NB4 (cell line): ENCODE measurements around the gene GRAMD4.
"Not testable (repeated sequence)": the region's sequence is repeated elsewhere in the genome, so short reads cannot be mapped to it uniquely, and the experiment has no call there.

Experiments used
- DNase-seq: peaks from one replicate; pipeline ENCODE4 v3.0.0; 2010; ENCODE audit warnings: low read depth
- H3K4me3 ChIP-seq: one replicate; pipeline ENCODE4 v1.5.1; 2011; ENCODE audit warnings: mild to moderate bottlenecking, low read depth, low read length, moderate library complexity
- CTCF ChIP-seq: IDR thresholded peaks from one replicate; pipeline ENCODE4 v1.5.1; 2012; ENCODE audit warnings: low read depth, low read length
- MAX ChIP-seq: IDR thresholded peaks from 2 replicates; pipeline ENCODE4 v1.6.1; 2011; ENCODE audit warnings: low read depth, low read length
- MYC ChIP-seq: IDR thresholded peaks from 2 replicates; pipeline ENCODE4 v1.6.1; 2011; ENCODE audit warnings: low read depth, low read length
- POLR2A ChIP-seq: IDR thresholded peaks from 2 replicates; pipeline ENCODE4 v1.6.1; 2011; ENCODE audit warnings: mild to moderate bottlenecking; ENCODE audit not compliant: insufficient read length; ENCODE audit errors: extremely low read depth

GRAMD4 gene

DNA sequence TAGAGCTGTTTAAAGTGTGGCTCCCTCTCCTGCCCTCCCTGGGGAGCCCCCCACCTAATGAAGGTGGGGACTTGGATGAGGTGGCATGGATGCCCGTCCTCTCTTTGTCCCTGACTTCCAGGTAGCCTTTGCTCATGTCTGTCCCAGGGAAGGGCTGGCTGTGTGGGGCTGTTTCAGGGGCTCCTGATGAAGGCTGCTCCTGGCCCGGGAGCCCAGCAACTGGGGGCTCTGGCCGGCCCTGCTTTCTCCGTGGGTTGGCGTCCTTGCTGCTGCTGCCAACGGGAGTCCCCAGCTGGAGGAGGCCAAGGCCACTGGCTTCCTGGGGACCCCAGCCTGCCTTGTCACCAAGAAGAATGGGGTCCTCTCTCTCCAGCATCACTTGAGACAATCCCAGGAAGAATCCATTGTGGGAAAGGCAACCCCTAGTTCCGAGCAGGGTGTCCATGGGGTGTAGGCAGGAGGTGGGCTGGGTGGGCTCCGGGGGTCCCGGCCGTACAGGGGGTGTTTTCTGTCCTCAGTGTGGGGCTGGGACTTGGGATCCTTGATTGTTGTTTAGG lies 13.2 kb downstream of the GRAMD4 start:
- TF ChIP-seq MAX (no peak), CTCF (no peak), POLR2A (no peak), MYC (no peak)
- no peak for DNase-seq
- no peak overlapping the region for H3K4me3 ChIP-seq

DNA sequence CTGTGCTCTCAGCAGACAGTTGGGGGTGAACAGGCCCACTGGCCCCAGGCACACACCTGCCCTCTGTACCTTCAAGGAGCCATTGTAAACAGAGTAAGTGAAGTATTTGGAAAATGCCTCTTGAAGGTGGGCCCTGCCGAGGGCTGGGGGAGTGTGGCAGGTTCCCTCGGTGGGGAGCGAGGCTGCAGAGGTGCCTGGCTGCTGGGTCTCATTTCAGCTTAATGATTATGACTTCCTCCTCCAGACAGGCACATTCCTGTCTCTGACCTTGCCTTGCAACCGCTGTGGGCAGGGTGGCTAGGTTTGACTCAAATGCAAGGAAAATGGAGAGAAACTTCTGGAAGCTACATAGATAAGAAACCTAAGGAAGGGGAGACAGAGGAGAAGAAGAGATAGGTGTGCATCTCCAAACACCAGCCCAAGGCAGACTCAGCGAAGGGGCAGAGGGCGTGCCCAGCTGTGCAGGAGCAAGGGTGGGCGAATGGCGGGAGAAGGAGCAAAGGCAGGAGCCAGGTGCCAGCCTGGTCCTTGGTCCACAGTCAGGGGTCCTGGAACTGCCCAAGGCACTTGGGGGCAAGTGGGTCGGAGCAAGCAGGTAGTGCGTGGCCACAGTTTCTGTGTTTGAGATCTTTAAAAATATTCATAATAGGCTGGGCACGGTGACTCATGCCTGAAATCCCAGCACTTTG lies 14.0 kb downstream of the GRAMD4 start:
- TF ChIP-seq POLR2A (no peak), CTCF (no peak), MYC (no peak)
- no peak overlapping the region for H3K4me3 ChIP-seq
- DNase-seq, result no peak

DNA sequence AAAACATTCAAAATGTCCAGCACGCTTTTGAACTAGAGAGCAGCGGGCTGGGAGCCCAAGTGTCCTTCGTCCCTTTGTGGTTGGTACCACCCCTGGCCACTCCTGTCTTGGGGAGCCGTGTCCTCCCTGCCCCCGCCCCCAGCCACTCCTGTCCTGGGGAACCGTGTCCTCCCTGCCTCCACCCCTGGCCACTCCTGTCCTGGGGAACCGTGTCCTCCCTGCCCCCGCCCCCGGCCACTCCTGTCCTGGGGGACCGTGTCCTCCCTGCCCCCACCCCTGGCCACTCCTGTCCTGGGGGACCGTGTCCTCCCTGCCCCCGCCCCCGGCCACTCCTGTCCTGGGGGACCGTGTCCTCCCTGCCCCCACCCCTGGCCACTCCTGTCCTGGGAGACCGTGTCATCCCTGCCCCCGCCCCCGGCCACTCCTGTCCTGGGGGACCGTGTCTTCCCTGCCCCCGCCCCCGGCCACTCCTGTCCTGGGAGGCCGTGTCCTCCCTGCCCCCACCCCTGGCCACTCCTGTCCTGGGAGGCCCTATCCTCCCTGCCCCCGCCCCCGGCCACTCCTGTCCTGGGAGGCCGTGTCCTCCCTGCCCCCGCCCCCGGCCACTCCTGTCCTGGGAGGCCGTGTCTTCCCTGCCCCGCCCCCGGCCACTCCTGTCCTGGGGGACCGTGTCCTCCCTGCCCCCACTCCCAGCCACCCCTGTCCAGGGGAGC lies 14.9 kb downstream of the GRAMD4 start:
- H3K4me3 ChIP-seq, DNase-seq: not testable (repeated sequence)

DNA sequence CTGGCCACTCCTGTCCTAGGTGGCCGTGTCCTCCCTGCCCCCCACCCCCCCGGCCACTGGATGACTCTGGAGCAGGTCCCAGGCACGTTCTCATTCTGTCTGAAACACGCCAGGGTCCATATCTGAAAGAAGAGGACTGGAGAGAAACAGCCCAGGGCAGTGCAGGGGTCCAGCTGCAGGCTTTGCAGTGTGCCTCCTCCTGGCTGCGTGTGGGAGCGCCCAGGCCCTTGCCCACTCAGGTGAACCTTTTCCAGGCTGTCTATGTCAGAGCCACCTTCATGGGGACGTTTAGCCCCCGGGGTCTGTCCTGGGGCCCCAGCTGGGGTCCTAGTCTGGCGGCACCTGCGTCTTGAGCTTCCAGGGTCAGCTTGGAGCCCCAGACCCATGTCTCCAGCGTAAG lies 15.6 kb downstream of the GRAMD4 start:
- no peak for DNase-seq
- no peak overlapping the region for H3K4me3 ChIP-seq

GRCh38 chr22:46636221-46637002 lies 16.2 kb downstream of the GRAMD4 start:
- no peak for DNase-seq

More for the DNA sequence above, 15.6 kb downstream of the GRAMD4 start:
- no peak for TF ChIP-seq MAX
- peak; percentile 8 for TF ChIP-seq CTCF

More at GRCh38 chr22:46636221-46637002, 16.2 kb downstream of the GRAMD4 start:
- H3K4me3 ChIP-seq, result no peak overlapping the region
- TF ChIP-seq POLR2A, result no peak
- no peak for TF ChIP-seq MYC
- no peak for TF ChIP-seq CTCF
- TF ChIP-seq MAX, result no peak
